SU-DHL-6 (cell line): ENCODE measurements around the gene SNRPB2.

Experiments used
- H2AFZ ChIP-seq: fragments of 200-600 bp; sonication (generic); 2 replicates; pipeline ENCODE4 v1.6.1; 2014; ENCODE audit warnings: low read depth, mild to moderate bottlenecking, moderate library complexity, mixed read lengths, antibody characterized with exemption, low read length; ENCODE audit not compliant: severe bottlenecking
- H3F3A ChIP-seq: fragments of 200-600 bp; shearing (Covaris generic); 2 replicates; pipeline ENCODE4 v1.6.0; 2016; ENCODE audit warnings: antibody characterized with exemption, mild to moderate bottlenecking; ENCODE audit not compliant: insufficient read depth
- H3K27ac ChIP-seq: fragments of 200-600 bp; sonication (generic); 2 replicates; pipeline ENCODE4 v1.5.1; 2016; ENCODE audit warnings: low read depth, mild to moderate bottlenecking, low read length, moderate library complexity, mixed read lengths
- H3K27me3 ChIP-seq: fragments of 200-600 bp; sonication (generic), shearing (Covaris generic); 2 replicates; pipeline ENCODE4 v1.6.0; 2014; ENCODE audit warnings: mild to moderate bottlenecking, low read length
- H3K36me3 ChIP-seq: fragments of 200-600 bp; sonication (generic); 2 replicates; pipeline ENCODE4 v1.6.1; 2014; ENCODE audit warnings: mild to moderate bottlenecking, low read length, mixed read lengths
- H3K4me2 ChIP-seq: fragments of 300-600, 200-600 bp; shearing (Covaris generic), sonication (generic); 2 replicates; pipeline ENCODE4 v1.6.0; 2014; ENCODE audit warnings: low read length, low read depth, mild to moderate bottlenecking; ENCODE audit not compliant: poor library complexity, severe bottlenecking
- H3K4me3 ChIP-seq: fragments of 200-600 bp; sonication (generic); 2 replicates; pipeline ENCODE4 v1.5.1; 2014; ENCODE audit warnings: antibody characterized with exemption, low read length, mild to moderate bottlenecking, mixed read lengths; ENCODE audit not compliant: insufficient read depth, poor library complexity, severe bottlenecking
- H3K79me2 ChIP-seq: fragments of 200-600 bp; sonication (generic); 2 replicates; pipeline ENCODE4 v1.6.1; 2014; ENCODE audit warnings: mild to moderate bottlenecking, low read length, moderate library complexity; ENCODE audit not compliant: insufficient read depth
- H3K9ac ChIP-seq: fragments of 200-600 bp; sonication (generic); 2 replicates; pipeline ENCODE4 v1.7.0; 2014; ENCODE audit warnings: mild to moderate bottlenecking, low read length
- H3K9me2 ChIP-seq: fragments of 200-600 bp; sonication (generic); replicated peaks from 2 replicates; pipeline ENCODE4 v1.6.1; 2014; ENCODE audit warnings: low read length; ENCODE audit not compliant: insufficient read depth
- H3K9me3 ChIP-seq: fragments of 200-600 bp; sonication (generic); 2 replicates; pipeline ENCODE4 v1.6.1; 2014; ENCODE audit warnings: low read length, mixed read lengths; ENCODE audit not compliant: insufficient read depth
- H4K20me1 ChIP-seq: fragments of 200-600 bp; sonication (generic); 2 replicates; pipeline ENCODE4 v1.6.1; 2014; ENCODE audit warnings: low read depth, mild to moderate bottlenecking, antibody characterized with exemption, low read length, moderate library complexity, mixed read lengths
- CTCF ChIP-seq: fragments of 200-600 bp; sonication (generic); IDR thresholded peaks from one replicate; pipeline ENCODE4 v1.5.1; 2017; ENCODE audit warnings: antibody characterized with exemption, mild to moderate bottlenecking, low read length, moderate library complexity; ENCODE audit not compliant: insufficient read depth, poor library complexity, severe bottlenecking
- EZH2phosphoT487 ChIP-seq: fragments of 200-600 bp; sonication (generic), shearing (Covaris generic); conservative IDR thresholded peaks from 2 replicates; pipeline ENCODE4 v1.6.1; 2018; ENCODE audit warnings: mild to moderate bottlenecking, antibody characterized with exemption, low read length, moderate library complexity, mixed read lengths

SNRPB2 gene

DNA sequence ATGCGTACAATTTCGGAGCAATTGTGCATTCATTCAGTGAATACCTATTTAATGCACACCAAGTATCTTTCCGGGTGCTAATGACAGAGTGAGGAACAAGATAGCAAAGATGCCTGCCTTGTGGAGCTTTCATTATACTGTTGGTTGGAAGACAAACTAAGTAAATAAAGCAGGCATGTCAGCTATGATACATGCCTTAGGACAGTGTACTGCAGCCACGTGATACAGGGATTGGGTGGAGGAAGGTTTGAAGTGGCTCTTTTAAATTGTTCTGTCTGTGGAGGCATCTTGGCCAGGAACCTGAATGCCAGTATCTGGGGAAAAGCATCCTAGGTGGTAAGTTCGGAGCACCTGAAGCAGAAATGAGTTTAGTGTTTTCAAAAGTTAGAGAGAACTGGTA is 15.4 kb downstream of the SNRPB2 start:
- TF ChIP-seq CTCF (no peak), EZH2phosphoT487 (no peak)
- H3K27me3 ChIP-seq: no peaks in the 10 kb centered on the region
- H3K79me2 ChIP-seq: no peaks in the 10 kb centered on the region
- no peak overlapping the region for H3K9ac ChIP-seq
- H2AFZ ChIP-seq: no peak overlapping the region
- H3K9me2 ChIP-seq: no peaks in the 10 kb centered on the region
- no peaks in the 10 kb centered on the region for H4K20me1 ChIP-seq
- H3F3A ChIP-seq: no peaks in the 10 kb centered on the region
- no peak overlapping the region for H3K4me3 ChIP-seq
- no peak overlapping the region for H3K27ac ChIP-seq
- peaks cover 8% of the 10 kb centered on the region; the same call in 1 of the 2 replicates for H3K36me3 ChIP-seq
- no peaks in the 10 kb centered on the region for H3K9me3 ChIP-seq
- no peak overlapping the region for H3K4me2 ChIP-seq

GRCh38 chr20:16747291-16747811 is 17.5 kb downstream of the SNRPB2 start:
- no peaks in the 10 kb centered on the region for H3K79me2 ChIP-seq
- no peaks in the 10 kb centered on the region for H3K9me3 ChIP-seq
- TF ChIP-seq CTCF (no peak), EZH2phosphoT487 (no peak)
- no peak overlapping the region for H3K9ac ChIP-seq
- no peaks in the 10 kb centered on the region for H3K36me3 ChIP-seq
- no peaks in the 10 kb centered on the region for H4K20me1 ChIP-seq
- H3K4me3 ChIP-seq: no peak overlapping the region
- H3F3A ChIP-seq: no peaks in the 10 kb centered on the region
- no peak overlapping the region for H2AFZ ChIP-seq
- no peaks in the 10 kb centered on the region for H3K27me3 ChIP-seq
- no peak overlapping the region for H3K27ac ChIP-seq
- H3K9me2 ChIP-seq: no peaks in the 10 kb centered on the region
- no peak overlapping the region for H3K4me2 ChIP-seq

DNA sequence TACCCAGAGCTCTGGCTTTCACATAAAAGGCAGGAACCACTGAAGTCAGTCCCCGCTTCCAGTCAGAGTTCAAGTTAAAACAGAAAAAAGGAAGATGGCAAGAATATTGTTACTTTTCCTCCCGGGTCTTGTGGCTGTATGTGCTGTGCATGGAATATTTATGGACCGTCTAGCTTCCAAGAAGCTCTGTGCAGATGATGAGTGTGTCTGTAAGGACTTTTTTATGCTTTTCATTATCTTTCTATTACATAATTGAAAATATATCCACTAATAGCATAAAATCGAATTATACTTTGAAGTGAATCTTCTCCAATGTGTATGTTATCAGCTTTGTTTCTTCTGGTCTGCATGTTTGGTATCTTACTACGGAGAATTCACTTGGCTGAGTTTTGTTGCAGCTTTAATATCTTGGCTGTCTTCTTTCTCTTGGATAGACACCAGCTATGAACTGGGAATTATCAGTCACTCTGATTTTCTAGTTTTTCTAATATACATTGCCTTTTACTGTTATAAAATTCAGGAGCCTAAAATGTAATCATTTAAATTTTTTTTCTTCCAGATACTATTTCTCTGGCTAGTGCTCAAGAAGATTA is 18.6 kb downstream of the SNRPB2 start, which contains the start of gene OTOR:
Gene OTOR (plus strand): TSS at position 51 of the 593 bp plus-strand sequence. CDS start 44 bp downstream, at position 95.
- H3K9me3 ChIP-seq: no peaks in the 10 kb centered on the region
- no peak within 1 kb of the TSS for H2AFZ ChIP-seq
- H3K4me2 ChIP-seq: no peak within 1 kb of the TSS
- no peaks in the 10 kb centered on the region for H3K27me3 ChIP-seq
- no peaks in the 10 kb centered on the region for H3K36me3 ChIP-seq
- no peaks in the 10 kb centered on the region for H3F3A ChIP-seq
- no peak within 1 kb of the TSS for H3K9ac ChIP-seq
- H3K27ac ChIP-seq: no peak within 1 kb of the TSS
- no peak within 1 kb of the TSS for H3K4me3 ChIP-seq
- H3K79me2 ChIP-seq: no peaks in the 10 kb centered on the region
- TF ChIP-seq EZH2phosphoT487 (no peak), CTCF (no peak)
- no peaks in the 10 kb centered on the region for H3K9me2 ChIP-seq
- H4K20me1 ChIP-seq: no peaks in the 10 kb centered on the region
